Trophoblast cell (in vitro differentiated cells and primary cell): ENCODE results near the gene ACAP3.

Experiments
- DNase-seq, 2 donors: peaks; one replicate each; pipeline ENCODE4 v3.0.0-alpha.2; 2016
- H2AFZ ChIP-seq: 2 replicates; pipeline ENCODE4 v1.6.1; 2013; ENCODE audit warnings: low read length, moderate library complexity, mild to moderate bottlenecking; ENCODE audit not compliant: insufficient read depth, poor library complexity
- H2AK5ac ChIP-seq: 2 replicates; pipeline ENCODE4 v1.6.1; 2013; ENCODE audit warnings: mild to moderate bottlenecking, low read length
- H2BK120ac ChIP-seq: 2 replicates; pipeline ENCODE4 v1.6.1; 2013; ENCODE audit warnings: low read length, mild to moderate bottlenecking, moderate library complexity; ENCODE audit not compliant: insufficient read depth, poor library complexity
- H2BK12ac ChIP-seq: 2 replicates; pipeline ENCODE4 v1.6.1; 2013; ENCODE audit warnings: mild to moderate bottlenecking, low read length, moderate library complexity
- H2BK5ac ChIP-seq: 2 replicates; pipeline ENCODE4 v1.6.1; 2013; ENCODE audit warnings: low read length, low read depth, moderate library complexity, mild to moderate bottlenecking; ENCODE audit not compliant: poor library complexity
- H3K14ac ChIP-seq: 2 replicates; pipeline ENCODE4 v1.6.1; 2013; ENCODE audit warnings: mild to moderate bottlenecking, low read length
- H3K18ac ChIP-seq: 2 replicates; pipeline ENCODE4 v1.6.1; 2013; ENCODE audit warnings: mild to moderate bottlenecking, low read length
- H3K23ac ChIP-seq: 2 replicates; pipeline ENCODE4 v1.6.1; 2013; ENCODE audit warnings: low read length
- H3K27ac ChIP-seq: 2 replicates; pipeline ENCODE4 v1.5.1; 2013; ENCODE audit warnings: low read depth, mild to moderate bottlenecking, inconsistent platforms, low read length, moderate library complexity
- H3K27me3 ChIP-seq: 2 replicates; pipeline ENCODE4 v1.6.1; 2013; ENCODE audit warnings: inconsistent platforms, mild to moderate bottlenecking, low read length, moderate library complexity; ENCODE audit not compliant: insufficient read depth
- H3K36me3 ChIP-seq, 2 experiments: 1 replicate in 1 of 2; 2 replicates in 1 of 2; pipeline ENCODE4 v1.6.1; 2013; ENCODE audit warnings: low read length in 2 of 2, mild to moderate bottlenecking in 2 of 2, moderate library complexity in 1 of 2; ENCODE audit not compliant: insufficient read depth in 2 of 2, control insufficient read depth in 1 of 2
- H3K4ac ChIP-seq: 2 replicates; pipeline ENCODE4 v1.6.1; 2013; ENCODE audit warnings: low read depth, mild to moderate bottlenecking, low read length, moderate library complexity
- H3K4me1 ChIP-seq, 2 experiments: 1 replicate in 1 of 2; 2 replicates in 1 of 2; pipeline ENCODE4 v1.6.1; 2013; ENCODE audit warnings: low read length in 2 of 2, mild to moderate bottlenecking in 2 of 2, moderate library complexity in 1 of 2; ENCODE audit not compliant: insufficient read depth in 2 of 2, control insufficient read depth in 1 of 2
- H3K4me2 ChIP-seq: 2 replicates; pipeline ENCODE4 v1.6.1; 2013; ENCODE audit warnings: inconsistent platforms, mild to moderate bottlenecking, low read length, moderate library complexity
- H3K4me3 ChIP-seq: 2 replicates; pipeline ENCODE4 v1.5.1; 2013; ENCODE audit warnings: mild to moderate bottlenecking, low read depth, low read length, inconsistent platforms
- H3K79me1 ChIP-seq: one replicate; pipeline ENCODE4 v1.6.1; 2013; ENCODE audit warnings: low read length
- H3K79me2 ChIP-seq: 2 replicates; pipeline ENCODE4 v1.6.1; 2013; ENCODE audit warnings: low read length, mild to moderate bottlenecking; ENCODE audit not compliant: control insufficient read depth, insufficient read depth, poor library complexity
- H3K9ac ChIP-seq: 2 replicates; pipeline ENCODE4 v1.6.1; 2013; ENCODE audit warnings: mild to moderate bottlenecking, low read length
- H3K9me3 ChIP-seq: 2 replicates; pipeline ENCODE4 v1.6.1; 2013; ENCODE audit warnings: low read depth, mild to moderate bottlenecking, control low read depth, inconsistent platforms, low read length; ENCODE audit not compliant: insufficient read depth
- H4K12ac ChIP-seq: 2 replicates; pipeline ENCODE4 v1.6.1; 2013; ENCODE audit warnings: low read depth, mild to moderate bottlenecking, low read length, moderate library complexity
- H4K8ac ChIP-seq: 2 replicates; pipeline ENCODE4 v1.6.1; 2013; ENCODE audit warnings: low read depth, mild to moderate bottlenecking, low read length, moderate library complexity
- H4K91ac ChIP-seq: one replicate; pipeline ENCODE4 v1.6.1; 2013; ENCODE audit warnings: low read depth, mild to moderate bottlenecking, low read length, moderate library complexity
- WGBS: extraction: QIAGEN DNeasy Blood & Tissue Kit; methylation state at CpG from one replicate; pipeline ENCODE4 v1.1.7; 2013; ENCODE audit warnings: missing lambda C conversion rate; ENCODE audit not compliant: insufficient read length, insufficient coverage; ENCODE audit errors: extremely low coverage; 5-methylcytosine and 5-hydroxymethylcytosine counted together

ACAP3 gene

DNA sequence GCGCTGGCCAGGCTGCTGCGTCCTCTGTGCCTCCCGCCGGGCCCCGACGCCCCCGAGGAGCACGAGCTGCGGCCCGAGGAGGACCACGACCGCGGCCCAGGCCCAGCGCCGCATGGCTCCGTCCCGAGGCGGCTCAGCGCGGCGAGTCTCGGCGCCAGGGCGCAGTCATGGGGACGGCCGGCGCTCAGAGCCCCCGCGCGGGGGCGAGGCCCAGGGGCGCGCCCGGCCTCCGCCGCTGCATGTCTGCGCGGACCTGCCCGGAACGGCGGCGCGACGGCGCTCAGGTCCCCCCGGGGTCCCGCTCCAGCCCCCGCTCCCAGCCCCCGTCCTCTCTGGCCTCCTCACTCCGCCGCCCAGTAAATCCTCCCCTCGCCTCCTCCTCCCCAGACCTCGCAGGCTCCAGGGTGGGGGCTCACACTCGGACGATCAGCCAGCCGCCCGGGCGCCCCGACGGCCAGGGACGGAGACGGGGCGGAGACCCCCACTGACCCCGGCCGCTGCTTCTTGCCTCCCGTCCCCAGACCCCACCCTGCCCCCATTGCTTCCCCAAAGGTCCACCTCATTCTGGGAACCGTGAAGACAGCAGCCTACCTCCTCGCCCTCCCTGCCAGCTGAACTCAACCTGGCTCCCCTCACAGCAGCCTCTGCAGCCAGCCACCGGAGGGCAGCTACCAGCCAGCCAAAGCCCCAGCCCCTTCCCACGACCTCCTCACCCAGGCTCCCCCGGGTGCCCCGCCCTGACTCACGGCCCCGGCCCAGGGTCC, 61.0 kb downstream of the ACAP3 start, which contains the start of gene C1QTNF12:
Gene C1QTNF12, minus strand, starts transcription at position 146 of the 764 bp plus-strand sequence. Its CDS starts 32 bp downstream, at position 114.
- no peak within 1 kb of the TSS for H2BK12ac ChIP-seq
- H2AK5ac ChIP-seq = no peak within 1 kb of the TSS
- H4K12ac ChIP-seq = no peak within 1 kb of the TSS
- peaks cover 3 to 13% of the 10 kb centered on the region in 2 experiments for H3K36me3 ChIP-seq
- H3K4me3 ChIP-seq = no peak within 1 kb of the TSS
- no peak within 1 kb of the TSS for H3K23ac ChIP-seq
- peak within 1 kb of the TSS; percentile 29 for H4K91ac ChIP-seq
- peaks cover 9% of the 10 kb centered on the region for H3K79me1 ChIP-seq
- peaks cover 2% of the 10 kb centered on the region for H3K9me3 ChIP-seq
- H2BK120ac ChIP-seq = no peak within 1 kb of the TSS
- no peak within 1 kb of the TSS for H3K27ac ChIP-seq
- DNase-seq = no peak
- peak within 1 kb of the TSS; percentile 7 for H4K8ac ChIP-seq
- H3K14ac ChIP-seq = no peak within 1 kb of the TSS
- no peak within 1 kb of the TSS for H3K4ac ChIP-seq
- WGBS = no CpG with 5 or more reads among the region's 74 CpGs
- H3K27me3 ChIP-seq = peaks cover 5% of the 10 kb centered on the region
- no peaks in the 10 kb centered on the region for H3K79me2 ChIP-seq
- H3K4me2 ChIP-seq = peak within 1 kb of the TSS; percentile 43
- no peak within 1 kb of the TSS for H3K9ac ChIP-seq
- no peak within 1 kb of the TSS for H2AFZ ChIP-seq
- no peak within 1 kb of the TSS for H3K18ac ChIP-seq
- no peak within 1 kb of the TSS for H2BK5ac ChIP-seq
- peaks cover 12 to 14% of the 10 kb centered on the region in 2 experiments for H3K4me1 ChIP-seq

DNA sequence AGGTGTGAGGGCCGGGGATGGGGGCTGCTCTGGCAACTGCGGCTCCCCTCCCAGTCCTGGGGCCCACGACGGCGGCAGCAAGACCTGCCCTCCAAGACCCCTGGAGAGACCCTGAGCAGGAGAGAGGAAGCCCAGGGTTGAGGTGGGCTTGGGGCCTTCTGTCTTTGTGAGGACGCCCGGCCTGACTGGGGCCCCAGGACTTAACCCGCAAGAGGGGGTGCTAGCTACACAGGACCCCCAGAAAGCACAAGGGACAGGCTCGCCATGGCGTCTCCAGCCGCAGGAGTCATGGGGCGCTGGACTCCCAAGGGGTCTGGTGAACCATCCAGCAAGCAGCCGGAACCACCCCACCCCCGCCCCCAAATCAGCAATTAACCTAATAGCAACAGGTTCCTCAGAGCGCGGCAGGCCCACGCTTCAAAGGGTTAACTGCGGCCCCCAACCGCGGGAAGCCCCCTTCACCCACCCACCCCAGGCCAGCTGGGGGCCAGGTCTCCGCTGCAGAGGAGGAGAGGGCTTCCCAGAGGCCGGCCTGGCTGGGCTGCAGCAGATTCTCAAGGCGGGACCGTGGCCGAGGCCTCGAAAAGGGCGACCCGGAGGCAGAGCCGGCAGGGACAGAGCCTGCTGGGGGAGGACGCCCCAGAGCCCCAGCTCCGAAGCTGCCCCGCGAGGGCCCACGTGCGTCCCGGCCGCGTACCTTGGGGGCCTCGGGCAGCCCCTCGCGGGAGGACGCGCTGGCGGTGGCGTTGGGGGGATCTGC, 61.7 kb downstream of the ACAP3 start:
- H3K18ac ChIP-seq = no peak overlapping the region
- H3K4me1 ChIP-seq = peaks cover 9 to 11% of the 10 kb centered on the region in 2 experiments
- H3K27me3 ChIP-seq = peaks cover 5% of the 10 kb centered on the region
- peaks cover 2% of the 10 kb centered on the region for H3K9me3 ChIP-seq
- WGBS = no CpG with 5 or more reads among the region's 45 CpGs
- H3K14ac ChIP-seq = no peak overlapping the region
- no peak overlapping the region for H2AFZ ChIP-seq
- no peak overlapping the region for H4K12ac ChIP-seq
- H3K9ac ChIP-seq = no peak overlapping the region
- H3K79me2 ChIP-seq = no peaks in the 10 kb centered on the region
- peaks cover 7% of the 10 kb centered on the region for H3K79me1 ChIP-seq
- H2BK120ac ChIP-seq = no peak overlapping the region
- H2AK5ac ChIP-seq = no peak overlapping the region
- no peak overlapping the region for H3K27ac ChIP-seq
- no peak overlapping the region for H2BK12ac ChIP-seq
- DNase-seq = peak in 1 of 2 donors; percentile 8
- no peak overlapping the region for H3K23ac ChIP-seq
- H3K4me3 ChIP-seq = no peak overlapping the region
- H2BK5ac ChIP-seq = no peak overlapping the region
- peak overlapping the region; percentile 7 for H4K8ac ChIP-seq
- H3K4ac ChIP-seq = no peak overlapping the region
- H3K36me3 ChIP-seq = peaks cover 1 to 6% of the 10 kb centered on the region in 2 experiments
- peak overlapping the region; percentile 43 for H3K4me2 ChIP-seq
- H4K91ac ChIP-seq = peak overlapping the region; percentile 29

DNA sequence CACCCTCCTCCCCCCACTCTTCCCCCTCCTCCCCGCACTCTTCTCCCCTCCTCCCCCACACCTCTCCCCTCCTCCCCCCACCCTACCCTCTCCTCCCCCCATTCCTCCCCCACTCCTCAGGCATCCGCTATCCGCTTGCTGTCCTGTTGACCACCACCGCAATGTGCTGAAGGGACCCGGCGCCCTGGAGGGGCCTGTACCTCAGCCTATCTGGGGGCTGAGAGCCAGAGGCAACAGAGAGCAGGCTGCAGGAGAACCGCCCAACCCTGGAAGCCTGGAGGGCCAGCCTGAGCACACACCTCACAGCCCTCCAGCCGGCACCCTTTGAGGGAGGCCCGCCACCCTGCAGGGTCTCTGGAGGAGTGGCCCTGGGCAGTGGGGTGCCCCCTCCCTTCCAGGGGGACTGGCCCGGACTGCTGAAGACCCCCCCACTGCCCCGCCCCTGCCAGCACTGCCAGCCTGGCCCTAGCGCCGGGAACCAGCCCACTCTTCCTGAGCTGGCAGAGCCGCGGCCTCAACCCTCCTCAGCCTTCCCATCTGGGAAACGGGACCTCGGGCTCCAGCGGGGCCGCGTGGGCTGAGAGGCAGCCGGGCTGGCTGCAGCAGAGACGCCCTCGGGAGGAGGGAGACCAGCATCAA, 62.4 kb downstream of the ACAP3 start:
- no peak overlapping the region for H3K4me2 ChIP-seq
- H3K9me3 ChIP-seq = peaks cover 2% of the 10 kb centered on the region
- no peaks in the 10 kb centered on the region for H3K79me2 ChIP-seq
- H4K12ac ChIP-seq = no peak overlapping the region
- H3K4ac ChIP-seq = no peak overlapping the region
- H4K8ac ChIP-seq = no peak overlapping the region
- DNase-seq = no peak
- H2BK12ac ChIP-seq = no peak overlapping the region
- H3K79me1 ChIP-seq = peaks cover 3% of the 10 kb centered on the region
- peaks cover 1 to 6% of the 10 kb centered on the region in 2 experiments for H3K36me3 ChIP-seq
- 57% methylated on average over 1 of the region's 23 CpGs for WGBS
- no peak overlapping the region for H3K9ac ChIP-seq
- H2AK5ac ChIP-seq = no peak overlapping the region
- no peak overlapping the region for H2BK5ac ChIP-seq
- no peak overlapping the region for H3K14ac ChIP-seq
- no peak overlapping the region for H2BK120ac ChIP-seq
- H3K4me3 ChIP-seq = no peak overlapping the region
- H3K23ac ChIP-seq = no peak overlapping the region
- no peak overlapping the region for H3K18ac ChIP-seq
- H3K27me3 ChIP-seq = peaks cover 5% of the 10 kb centered on the region
- H4K91ac ChIP-seq = no peak overlapping the region
- H2AFZ ChIP-seq = no peak overlapping the region
- peaks cover 5 to 7% of the 10 kb centered on the region in 2 experiments for H3K4me1 ChIP-seq
- H3K27ac ChIP-seq = no peak overlapping the region

DNA sequence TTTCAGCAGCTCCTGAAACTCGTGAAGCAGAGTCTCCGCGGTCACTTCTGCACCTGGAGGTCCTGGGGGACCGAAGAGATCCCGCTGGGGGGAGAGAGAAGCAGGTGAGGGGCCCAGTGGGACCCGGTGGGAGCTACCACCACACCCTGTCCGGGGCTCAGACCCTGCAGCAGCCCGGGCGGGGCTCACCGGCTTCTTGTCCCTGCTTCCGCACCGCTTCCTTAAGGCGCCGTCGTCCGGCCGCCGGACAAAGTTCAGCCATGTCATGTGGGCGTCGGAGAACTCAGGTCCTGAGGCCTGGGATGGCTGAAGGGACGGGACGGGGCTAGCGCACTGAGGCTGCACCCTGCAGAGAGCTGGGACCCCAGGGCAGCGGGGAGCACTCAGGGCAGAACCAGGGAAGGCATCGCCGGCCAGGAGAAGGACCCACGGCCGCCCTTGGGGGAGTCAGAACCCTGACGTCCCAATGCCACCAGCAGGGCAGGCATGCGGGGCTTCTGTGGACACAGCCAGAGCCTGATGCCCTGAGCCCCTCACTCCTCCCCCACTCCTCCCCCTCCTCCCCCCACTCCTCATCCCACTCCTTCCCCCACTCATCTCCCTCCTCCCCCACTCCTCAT, 63.4 kb downstream of the ACAP3 start:
- Histone ChIP-seq H3K27ac (no peak overlapping the region), H2AFZ (no peak overlapping the region), H4K8ac (no peak overlapping the region), H2BK120ac (no peak overlapping the region), H3K18ac (no peak overlapping the region), H3K14ac (no peak overlapping the region), H3K9ac (no peak overlapping the region), H3K36me3 (peaks cover 0 to 6% of the 10 kb centered on the region in 2 experiments), H3K4me3 (no peak overlapping the region), H3K27me3 (peaks cover 5% of the 10 kb centered on the region), H2AK5ac (no peak overlapping the region), H3K4me2 (no peak overlapping the region), H3K79me1 (peaks cover 3% of the 10 kb centered on the region), H3K79me2 (no peaks in the 10 kb centered on the region), H4K91ac (no peak overlapping the region), H3K4ac (no peak overlapping the region), H2BK5ac (no peak overlapping the region), H3K23ac (no peak overlapping the region), H3K4me1 (peaks cover 7 to 10% of the 10 kb centered on the region in 2 experiments), H4K12ac (no peak overlapping the region), H2BK12ac (no peak overlapping the region), H3K9me3 (peaks cover 2% of the 10 kb centered on the region)
- WGBS = no CpG with 5 or more reads among the region's 30 CpGs
- DNase-seq = peak in 1 of 2 donors; percentile 51
